HEK293T (cell line): Measurements from ENCODE around the gene MAGI2.
"Not testable (repeated sequence)": the region's sequence is repeated elsewhere in the genome, so short reads cannot be mapped to it uniquely, and the experiment has no call there.

ENCODE experiments used
- CTCF ChIA-PET: fragments of 350-600 bp; formaldehyde crosslinking; extraction: SDS; loops from one replicate; lab custom pipeline; 2021; ENCODE audit warnings: antibody characterized with exemption, inconsistent platforms; lab: Yijun Ruan, JAX
- POLR2A ChIA-PET: fragments of 350-600 bp; formaldehyde crosslinking; extraction: SDS; loops from one replicate; lab custom pipeline; 2020; ENCODE audit warnings: antibody characterized with exemption, inconsistent platforms; lab: Yijun Ruan, JAX
- DNase-seq: peaks from one replicate; pipeline ENCODE4 v3.0.0; 2012; ENCODE audit warnings: mixed read lengths; ENCODE audit errors: extremely low spot score
- ARNT ChIP-seq: fragments of 450-650 bp; IDR thresholded peaks from 2 replicates; pipeline ENCODE4 v1.6.1; 2017; ENCODE audit warnings: mild to moderate bottlenecking
- BHLHE40 ChIP-seq: fragments of 450-650 bp; IDR thresholded peaks from 2 replicates; pipeline ENCODE4 v1.6.1; 2016; ENCODE audit warnings: mild to moderate bottlenecking, moderate library complexity, borderline replicate concordance
- CTBP1 ChIP-seq: fragments of 450-650 bp; IDR thresholded peaks from 2 replicates; pipeline ENCODE4 v1.6.1; 2016; ENCODE audit warnings: borderline replicate concordance
- ELF4 ChIP-seq: fragments of 450-650 bp; IDR thresholded peaks from 2 replicates; pipeline ENCODE4 v1.6.1; 2017; ENCODE audit warnings: antibody characterized with exemption
- FOXA1 ChIP-seq: fragments of 450-650 bp; IDR thresholded peaks from 2 replicates; pipeline ENCODE4 v1.6.1; 2016; ENCODE audit warnings: mild to moderate bottlenecking
- FOXK2 ChIP-seq: fragments of 450-650 bp; IDR thresholded peaks from 2 replicates; pipeline ENCODE4 v1.6.1; 2016; ENCODE audit warnings: mild to moderate bottlenecking
- FOXM1 ChIP-seq: fragments of 450-650 bp; IDR thresholded peaks from 2 replicates; pipeline ENCODE4 v1.6.1; 2017; ENCODE audit warnings: mild to moderate bottlenecking, borderline replicate concordance
- HDGF ChIP-seq: fragments of 450-650 bp; IDR thresholded peaks from 2 replicates; pipeline ENCODE4 v1.6.1; 2017; ENCODE audit warnings: antibody characterized with exemption, borderline replicate concordance
- L3MBTL2 ChIP-seq: fragments of 450-650 bp; conservative IDR thresholded peaks from 2 replicates; pipeline ENCODE4 v1.6.1; 2016; ENCODE audit warnings: mild to moderate bottlenecking
- LEF1 ChIP-seq: fragments of 450-650 bp; IDR thresholded peaks from 2 replicates; pipeline ENCODE4 v1.6.1; 2017; ENCODE audit warnings: mild to moderate bottlenecking, borderline replicate concordance
- NFRKB ChIP-seq: fragments of 450-650 bp; IDR thresholded peaks from 2 replicates; pipeline ENCODE4 v1.6.1; 2016; ENCODE audit warnings: mild to moderate bottlenecking, moderate library complexity
- PKNOX1 ChIP-seq: fragments of 450-650 bp; IDR thresholded peaks from 2 replicates; pipeline ENCODE4 v1.6.1; 2016
- SP1 ChIP-seq: fragments of 450-650 bp; IDR thresholded peaks from 2 replicates; pipeline ENCODE4 v1.6.1; 2017
- SUZ12 ChIP-seq: fragments of 450-650 bp; IDR thresholded peaks from 2 replicates; pipeline ENCODE4 v1.6.1; 2016; ENCODE audit warnings: mild to moderate bottlenecking
- TARDBP ChIP-seq: fragments of 450-650 bp; IDR thresholded peaks from 2 replicates; pipeline ENCODE4 v1.6.1; 2016
- ZNF384 ChIP-seq: fragments of 450-650 bp; IDR thresholded peaks from 2 replicates; pipeline ENCODE4 v1.6.1; 2016

The MAGI2 gene

GRCh38 chr7:78523930-78524329 lies 929.5 kb downstream of the MAGI2 start:
- ChIA-PET CTCF (no interaction called here), POLR2A (no interaction called here)
- TF ChIP-seq LEF1 = no peak
- no peak for TF ChIP-seq TARDBP
- no peak for TF ChIP-seq SP1
- TF ChIP-seq BHLHE40 = no peak
- no peak for TF ChIP-seq HDGF
- TF ChIP-seq CTBP1 = no peak
- TF ChIP-seq FOXK2 = no peak
- no peak for TF ChIP-seq L3MBTL2
- no peak for TF ChIP-seq SUZ12
- TF ChIP-seq FOXA1 = no peak
- TF ChIP-seq PKNOX1 = no peak
- no peak for TF ChIP-seq ARNT
- TF ChIP-seq ZNF384 = no peak
- TF ChIP-seq ELF4 = no peak
- TF ChIP-seq NFRKB = no peak
- DNase-seq = no peak

- TF ChIP-seq ARNT = no peak
- no peak for TF ChIP-seq BHLHE40
- TF ChIP-seq FOXK2 = no peak
- TF ChIP-seq NFRKB = no peak
- TF ChIP-seq LEF1 = no peak
- no peak for TF ChIP-seq SP1
- no peak for TF ChIP-seq PKNOX1
- TF ChIP-seq FOXM1 = no peak
- TF ChIP-seq HDGF = no peak
- no peak for TF ChIP-seq ZNF384
- TF ChIP-seq SUZ12 = no peak
- TF ChIP-seq TARDBP = no peak
- TF ChIP-seq ELF4 = no peak
- TF ChIP-seq L3MBTL2 = no peak
- no peak for TF ChIP-seq FOXA1
- no peak for TF ChIP-seq CTBP1
- ChIA-PET POLR2A (no interaction called here), CTCF (no interaction called here)
- no peak for DNase-seq
These were observed 931.5 kb downstream of the MAGI2 start for GRCh38 chr7:78521961-78522360.

DNA sequence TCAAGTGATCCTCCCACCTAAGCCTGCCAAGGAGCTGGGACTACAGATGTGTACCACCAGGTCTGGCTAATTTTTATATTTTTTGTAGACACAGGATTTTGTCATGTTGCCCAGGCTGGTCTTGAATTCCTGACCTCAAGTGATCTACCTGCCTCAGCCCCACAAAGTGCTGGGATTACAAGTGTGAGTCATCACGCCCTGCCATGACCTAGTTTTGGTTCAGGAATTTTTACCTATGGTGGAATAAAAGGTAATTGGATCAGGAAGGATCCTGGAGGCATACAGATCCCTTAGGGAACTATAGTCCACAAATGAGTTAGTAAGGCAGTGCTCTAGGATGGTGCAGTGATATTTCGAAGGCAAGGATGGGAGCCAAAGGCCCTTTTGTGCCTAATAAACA lies 937.0 kb downstream of the MAGI2 start:
- no peak for DNase-seq
- CTCF ChIA-PET = no interaction called here
- no peak for TF ChIP-seq ZNF384
- TF ChIP-seq CTBP1 = no peak
- no peak for TF ChIP-seq FOXA1
- no peak for TF ChIP-seq NFRKB
- POLR2A ChIA-PET = no interaction called here

GRCh38 chr7:78514634-78515033 lies 938.8 kb downstream of the MAGI2 start:
- DNase-seq = no peak
- POLR2A ChIA-PET = no interaction called here
- CTCF ChIA-PET = interaction anchor here (0.7 kb wide), 1 partner anchor 129 kb away, joined by 4 read pairs; no protein-coding TSS in a partner anchor
- TF ChIP-seq FOXM1 (no peak), ZNF384 (no peak), CTBP1 (no peak), LEF1 (no peak), BHLHE40 (no peak), ARNT (no peak), TARDBP (no peak), PKNOX1 (no peak), SP1 (no peak), ELF4 (no peak), L3MBTL2 (no peak)

DNA sequence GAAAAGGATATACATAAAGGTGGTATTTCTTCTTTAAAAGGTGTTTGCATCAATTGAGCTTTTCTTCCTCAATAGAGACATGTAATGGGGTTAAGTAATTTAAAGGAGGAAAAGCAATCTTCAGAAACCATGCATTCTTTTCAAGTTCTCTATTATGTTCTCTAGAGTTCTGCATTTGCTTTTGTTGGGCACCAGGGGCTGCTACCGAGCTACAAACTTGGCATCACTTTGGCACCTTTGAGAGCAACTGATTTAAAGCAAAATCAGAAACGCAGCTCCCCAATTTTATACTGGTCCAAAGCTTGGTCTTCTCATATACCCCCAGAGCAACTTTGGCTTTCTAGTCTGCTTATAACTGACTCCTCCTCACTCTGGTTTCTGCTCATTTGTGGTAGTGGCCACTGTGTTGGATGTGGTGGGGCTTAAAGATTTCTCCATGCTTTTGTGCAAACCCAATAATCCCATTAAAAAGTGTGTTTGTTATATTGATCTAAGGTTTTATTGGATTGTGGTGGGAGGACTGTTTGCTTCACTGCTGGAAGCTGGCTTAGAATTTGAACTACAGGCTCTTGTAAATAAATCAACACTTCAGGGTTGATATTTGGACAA lies 942.8 kb downstream of the MAGI2 start:
- peak; percentile 23 for DNase-seq
- no peak for TF ChIP-seq SP1
- no peak for TF ChIP-seq ELF4
- no peak for TF ChIP-seq SUZ12
- TF ChIP-seq FOXA1 = no peak
- no peak for TF ChIP-seq ZNF384
- TF ChIP-seq HDGF = no peak
- TF ChIP-seq FOXK2 = no peak
- TF ChIP-seq TARDBP = no peak
- no peak for TF ChIP-seq NFRKB
- no peak for TF ChIP-seq CTBP1
- TF ChIP-seq LEF1 = no peak
- TF ChIP-seq ARNT = no peak
- TF ChIP-seq FOXM1 = no peak
- no peak for TF ChIP-seq BHLHE40
- TF ChIP-seq L3MBTL2 = no peak
- ChIA-PET CTCF (interaction anchor here (0.7 kb wide), 1 partner anchor 137 kb away, joined by 3 read pairs; no protein-coding TSS in a partner anchor), POLR2A (no interaction called here)

DNA sequence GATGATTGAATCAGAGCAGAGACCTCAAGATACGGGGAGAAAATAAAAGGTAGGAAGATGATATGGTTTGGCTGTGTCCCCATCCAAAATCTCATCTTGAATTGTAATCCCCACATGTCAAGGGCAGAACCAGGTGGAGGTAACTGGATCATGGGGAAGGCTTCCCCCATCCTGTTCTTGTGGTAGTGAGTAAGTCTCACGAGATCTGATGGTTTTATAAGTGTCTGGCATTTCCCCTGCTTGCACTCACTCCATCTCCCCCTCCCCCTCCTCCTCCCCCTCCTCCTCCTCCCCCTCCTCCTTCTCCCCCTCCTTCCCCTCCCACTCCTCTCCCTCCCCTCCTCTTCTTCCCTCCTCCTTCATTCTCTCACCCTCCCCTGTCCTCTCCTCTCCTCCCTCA lies 950.2 kb downstream of the MAGI2 start:
- POLR2A ChIA-PET, CTCF ChIA-PET, DNase-seq: not testable (repeated sequence)

GRCh38 chr7:78501064-78501463 lies 952.4 kb downstream of the MAGI2 start:
- ChIA-PET CTCF (interaction anchor here (0.7 kb wide), 1 partner anchor 674 kb away, joined by 3 read pairs; no protein-coding TSS in a partner anchor), POLR2A (no interaction called here)
- DNase-seq = no peak
- TF ChIP-seq CTBP1 = no peak
- no peak for TF ChIP-seq NFRKB
- no peak for TF ChIP-seq FOXM1
